GM21390 (cell line): ENCODE data around the gene KRT81.
"Not testable (repeated sequence)": the region's sequence is repeated elsewhere in the genome, so short reads cannot be mapped to it uniquely, and the experiment has no call there.

Experiments used
- ATAC-seq: cut with Tn5 transposase; IDR thresholded peaks from one replicate; pipeline ENCODE4 v1.9.1; 2021; ENCODE audit not compliant: unreplicated experiment

KRT81 gene

GRCh38 chr12:52278575-52279421 is 12.5 kb downstream of the KRT81 start:
- peak; percentile 74 for ATAC-seq

- no peak for ATAC-seq
Observed at GRCh38 chr12:52277486-52278245, 13.7 kb downstream of the KRT81 start.

GRCh38 chr12:52275686-52276085 is 15.6 kb downstream of the KRT81 start:
- ATAC-seq, result no peak

GRCh38 chr12:52274521-52275120 is 16.7 kb downstream of the KRT81 start, which contains the start of gene KRT86:
Gene KRT86 (plus strand): TSS chr12:52274645. CDS start chr12:52301917, 27,272 bp downstream.
- no peak for ATAC-seq

GRCh38 chr12:52271158-52271557 is 20.2 kb downstream of the KRT81 start:
- ATAC-seq, result no peak

GRCh38 chr12:52270541-52271070 is 20.7 kb downstream of the KRT81 start:
- ATAC-seq, result no peak

- no peak for ATAC-seq
Observed at GRCh38 chr12:52268212-52268611, 23.1 kb downstream of the KRT81 start.

- ATAC-seq, result no peak
Observed at GRCh38 chr12:52267699-52268098, 23.6 kb downstream of the KRT81 start.

GRCh38 chr12:52267266-52267665 is 24.1 kb downstream of the KRT81 start:
- ATAC-seq, result no peak

- ATAC-seq, result no peak
Observed at GRCh38 chr12:52266514-52266913, 24.8 kb downstream of the KRT81 start.

- ATAC-seq, result no peak
Observed at GRCh38 chr12:52264435-52264825, 26.9 kb downstream of the KRT81 start.

GRCh38 chr12:52263761-52264434 is 27.4 kb downstream of the KRT81 start:
- no peak for ATAC-seq

GRCh38 chr12:52262286-52262685 is 29.0 kb downstream of the KRT81 start:
- no peak for ATAC-seq

GRCh38 chr12:52261208-52261484 is 30.2 kb downstream of the KRT81 start:
- ATAC-seq, result no peak

- no peak for ATAC-seq
Observed at GRCh38 chr12:52260361-52261207, 30.8 kb downstream of the KRT81 start.

- no peak for ATAC-seq
Observed at GRCh38 chr12:52259657-52260243, 31.6 kb downstream of the KRT81 start.

- ATAC-seq, result no peak
Observed at GRCh38 chr12:52258335-52258901, 32.9 kb downstream of the KRT81 start.

GRCh38 chr12:52257922-52258321 is 33.4 kb downstream of the KRT81 start:
- not testable (repeated sequence) for ATAC-seq

- ATAC-seq, result no peak
Observed at GRCh38 chr12:52257074-52257551, 34.2 kb downstream of the KRT81 start.
